HEK293 (cell line): ENCODE results near the gene TSACC.

ENCODE experiments used
- EGR2 ChIP-seq: fragments of 450-650 bp; formaldehyde crosslinking; IDR thresholded peaks from 2 replicates; pipeline ENCODE4 v1.5.1; 2016; ENCODE audit warnings: low read depth, missing biosample characterization, missing genetic modification characterization
- GLIS1 ChIP-seq: fragments of 450-650 bp; formaldehyde crosslinking; IDR thresholded peaks from 2 replicates; pipeline ENCODE4 v1.5.1; 2016; ENCODE audit warnings: missing biosample characterization, missing genetic modification characterization
- KLF16 ChIP-seq: fragments of 450-650 bp; formaldehyde crosslinking; IDR thresholded peaks from 2 replicates; pipeline ENCODE4 v1.5.1; 2017; ENCODE audit warnings: missing biosample characterization, missing genetic modification characterization
- KLF7 ChIP-seq: fragments of 450-650 bp; formaldehyde crosslinking; IDR thresholded peaks from 2 replicates; pipeline ENCODE4 v1.5.1; 2016; ENCODE audit warnings: missing biosample characterization, missing genetic modification characterization, borderline replicate concordance
- SALL2 ChIP-seq: fragments of 450-650 bp; formaldehyde crosslinking; IDR thresholded peaks from 2 replicates; pipeline ENCODE4 v1.5.0; 2017; ENCODE audit warnings: missing biosample characterization, mild to moderate bottlenecking, missing genetic modification characterization, borderline replicate concordance
- SP2 ChIP-seq: fragments of 450-650 bp; formaldehyde crosslinking; IDR thresholded peaks from 2 replicates; pipeline ENCODE4 v1.5.1; 2016; ENCODE audit warnings: missing biosample characterization, missing genetic modification characterization
- SP7 ChIP-seq: fragments of 450-650 bp; formaldehyde crosslinking; IDR thresholded peaks from 2 replicates; pipeline ENCODE4 v1.5.1; 2016; ENCODE audit warnings: missing biosample characterization, missing genetic modification characterization
- ZFP41 ChIP-seq: fragments of 450-650 bp; formaldehyde crosslinking; IDR thresholded peaks from 2 replicates; pipeline ENCODE4 v1.5.1; 2016; ENCODE audit warnings: missing biosample characterization, missing genetic modification characterization, borderline replicate concordance
- ZNF155 ChIP-seq: fragments of 450-650 bp; formaldehyde crosslinking; IDR thresholded peaks from 2 replicates; pipeline ENCODE4 v1.5.1; 2016; ENCODE audit warnings: missing biosample characterization, missing genetic modification characterization
- ZNF169 ChIP-seq: fragments of 450-650 bp; formaldehyde crosslinking; IDR thresholded peaks from 2 replicates; pipeline ENCODE4 v1.5.1; 2016; ENCODE audit warnings: missing biosample characterization, missing genetic modification characterization
- ZNF2 ChIP-seq: fragments of 450-650 bp; formaldehyde crosslinking; IDR thresholded peaks from 2 replicates; pipeline ENCODE4 v1.5.1; 2016; ENCODE audit warnings: missing biosample characterization, missing genetic modification characterization
- ZNF221 ChIP-seq: fragments of 450-650 bp; formaldehyde crosslinking; IDR thresholded peaks from 2 replicates; pipeline ENCODE4 v1.5.1; 2017; ENCODE audit warnings: missing biosample characterization, missing genetic modification characterization, borderline replicate concordance
- ZNF24 ChIP-seq: fragments of 450-650 bp; formaldehyde crosslinking; IDR thresholded peaks from 2 replicates; pipeline ENCODE4 v1.5.1; 2016; ENCODE audit warnings: missing biosample characterization, missing genetic modification characterization
- ZNF335 ChIP-seq: fragments of 450-650 bp; formaldehyde crosslinking; conservative IDR thresholded peaks from 2 replicates; pipeline ENCODE4 v1.5.1; 2016; ENCODE audit warnings: missing biosample characterization, missing genetic modification characterization
- ZNF596 ChIP-seq: fragments of 450-650 bp; IDR thresholded peaks from 2 replicates; pipeline ENCODE4 v1.5.0; 2018; ENCODE audit warnings: missing biosample characterization, mild to moderate bottlenecking, missing genetic modification characterization, moderate library complexity
- ZNF623 ChIP-seq: fragments of 450-650 bp; formaldehyde crosslinking; IDR thresholded peaks from 2 replicates; pipeline ENCODE4 v1.5.1; 2016; ENCODE audit warnings: missing biosample characterization, missing genetic modification characterization
- ZNF747 ChIP-seq: fragments of 450-650 bp; formaldehyde crosslinking; IDR thresholded peaks from 2 replicates; pipeline ENCODE4 v1.5.1; 2016; ENCODE audit warnings: missing biosample characterization, missing genetic modification characterization
- ZNF76 ChIP-seq: fragments of 450-650 bp; formaldehyde crosslinking; IDR thresholded peaks from 2 replicates; pipeline ENCODE4; 2016; ENCODE audit warnings: low read depth, missing biosample characterization, missing genetic modification characterization, borderline replicate concordance
- ZNF837 ChIP-seq: fragments of 450-650 bp; formaldehyde crosslinking; IDR thresholded peaks from 2 replicates; pipeline ENCODE4 v1.5.1; 2016; ENCODE audit warnings: missing biosample characterization, missing genetic modification characterization
- ZXDB ChIP-seq: fragments of 450-650 bp; formaldehyde crosslinking; IDR thresholded peaks from 2 replicates; pipeline ENCODE4 v1.5.1; 2016; ENCODE audit warnings: missing biosample characterization, missing genetic modification characterization
- TF ChIP-seq, protein P1 (sequence below): sonication (generic); formaldehyde crosslinking; IDR thresholded peaks from 2 replicates; pipeline ENCODE4 v1.8.1; 2022; ENCODE audit warnings: mild to moderate bottlenecking, moderate library complexity, missing genetic modification reagents
- TF ChIP-seq, protein P2 (sequence below): fragments of 450-650 bp; IDR thresholded peaks from 2 replicates; pipeline ENCODE4 v1.5.1; 2018; ENCODE audit warnings: missing biosample characterization, missing genetic modification characterization
- TF ChIP-seq, protein P3 (sequence below): fragments of 450-650 bp; formaldehyde crosslinking; IDR thresholded peaks from 2 replicates; pipeline ENCODE4 v1.5.1; 2016; ENCODE audit warnings: missing biosample characterization, missing genetic modification characterization, borderline replicate concordance
- TF ChIP-seq, protein P4 (sequence below): IDR thresholded peaks from 2 replicates; pipeline ENCODE4 v1.6.1; 2011; ENCODE audit warnings: mild to moderate bottlenecking, low read depth, low read length, borderline replicate concordance
- TF ChIP-seq, protein P5 (sequence below): fragments of 450-650 bp; formaldehyde crosslinking; IDR thresholded peaks from 2 replicates; pipeline ENCODE4 v1.5.1; 2016; ENCODE audit warnings: missing biosample characterization, missing genetic modification characterization, low read depth
- TF ChIP-seq, protein P6 (sequence below): fragments of 450-650 bp; formaldehyde crosslinking; IDR thresholded peaks from 2 replicates; pipeline ENCODE4 v1.5.0; 2017; ENCODE audit warnings: missing biosample characterization, missing genetic modification characterization, borderline replicate concordance

Gene TSACC

DNA sequence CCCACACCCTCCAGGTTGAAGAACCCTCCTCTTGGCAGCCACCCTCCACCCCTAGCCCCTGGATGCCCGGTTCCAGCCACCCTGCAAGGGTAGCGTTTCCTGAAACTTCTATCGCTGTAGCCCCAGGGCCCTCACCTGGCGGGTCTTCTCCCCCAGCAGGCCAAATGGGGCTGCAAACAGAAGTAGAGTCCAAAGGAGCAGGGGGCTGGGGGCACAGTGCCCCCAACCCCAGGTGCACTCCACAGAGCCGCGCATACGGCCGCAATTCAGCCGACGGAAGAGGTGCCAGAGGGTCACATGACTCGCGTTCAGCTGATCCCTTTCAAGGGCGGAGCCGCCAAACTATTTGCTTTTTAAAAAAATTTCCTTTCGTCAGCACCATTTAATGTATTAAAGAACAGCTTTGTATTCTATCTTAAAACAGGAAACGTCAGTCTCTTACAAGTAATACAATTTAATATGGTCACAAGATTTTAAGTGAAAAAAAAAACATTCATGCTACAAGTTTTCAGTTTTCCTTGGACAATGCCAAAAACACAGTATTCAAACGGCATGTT, 42.9 kb upstream of the TSACC start, which contains the start of gene GLMP (continued):
- TF ChIP-seq ZNF623 (no peak), ZNF747 (tag by site-specific recombination) (no peak), EGR2 (tag by site-specific recombination) (no peak), ZNF24 (tag by site-specific recombination) (peak; percentile 54; the same call in 1 of the 2 replicates), ZXDB (tag by site-specific recombination) (peak; percentile 73), KLF7 (0 out of 2 replicates have a peak, but pooled peaks have one; percentile 32), ZNF221 (tag by site-specific recombination) (no peak), ZNF837 (tag by site-specific recombination) (no peak), SP2 (no peak), ZNF596 (tag by site-specific recombination) (no peak), ZNF2 (tag by site-specific recombination) (no peak), GLIS1 (tag by site-specific recombination) (no peak), ZNF169 (tag by site-specific recombination) (no peak), SP7 (tag by site-specific recombination) (peak; percentile 27; the same call in 1 of the 2 replicates), SALL2 (tag by site-specific recombination) (no peak), ZNF155 (no peak), ZFP41 (tag by site-specific recombination) (no peak), ZNF335 (tag by site-specific recombination) (peak; percentile 57), ZNF76 (no peak), KLF16 (tag by site-specific recombination) (peak; percentile 35; the same call in 1 of the 2 replicates)
- TF ChIP-seq, protein P1, sequence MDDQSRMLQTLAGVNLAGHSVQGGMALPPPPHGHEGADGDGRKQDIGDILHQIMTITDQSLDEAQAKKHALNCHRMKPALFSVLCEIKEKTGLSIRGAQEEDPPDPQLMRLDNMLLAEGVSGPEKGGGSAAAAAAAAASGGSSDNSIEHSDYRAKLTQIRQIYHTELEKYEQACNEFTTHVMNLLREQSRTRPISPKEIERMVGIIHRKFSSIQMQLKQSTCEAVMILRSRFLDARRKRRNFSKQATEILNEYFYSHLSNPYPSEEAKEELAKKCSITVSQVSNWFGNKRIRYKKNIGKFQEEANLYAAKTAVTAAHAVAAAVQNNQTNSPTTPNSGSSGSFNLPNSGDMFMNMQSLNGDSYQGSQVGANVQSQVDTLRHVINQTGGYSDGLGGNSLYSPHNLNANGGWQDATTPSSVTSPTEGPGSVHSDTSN (CRISPR knock-in tag), result no peak
- TF ChIP-seq, protein P2, sequence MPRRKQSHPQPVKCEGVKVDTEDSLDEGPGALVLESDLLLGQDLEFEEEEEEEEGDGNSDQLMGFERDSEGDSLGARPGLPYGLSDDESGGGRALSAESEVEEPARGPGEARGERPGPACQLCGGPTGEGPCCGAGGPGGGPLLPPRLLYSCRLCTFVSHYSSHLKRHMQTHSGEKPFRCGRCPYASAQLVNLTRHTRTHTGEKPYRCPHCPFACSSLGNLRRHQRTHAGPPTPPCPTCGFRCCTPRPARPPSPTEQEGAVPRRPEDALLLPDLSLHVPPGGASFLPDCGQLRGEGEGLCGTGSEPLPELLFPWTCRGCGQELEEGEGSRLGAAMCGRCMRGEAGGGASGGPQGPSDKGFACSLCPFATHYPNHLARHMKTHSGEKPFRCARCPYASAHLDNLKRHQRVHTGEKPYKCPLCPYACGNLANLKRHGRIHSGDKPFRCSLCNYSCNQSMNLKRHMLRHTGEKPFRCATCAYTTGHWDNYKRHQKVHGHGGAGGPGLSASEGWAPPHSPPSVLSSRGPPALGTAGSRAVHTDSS, result no peak
- TF ChIP-seq, protein P3, sequence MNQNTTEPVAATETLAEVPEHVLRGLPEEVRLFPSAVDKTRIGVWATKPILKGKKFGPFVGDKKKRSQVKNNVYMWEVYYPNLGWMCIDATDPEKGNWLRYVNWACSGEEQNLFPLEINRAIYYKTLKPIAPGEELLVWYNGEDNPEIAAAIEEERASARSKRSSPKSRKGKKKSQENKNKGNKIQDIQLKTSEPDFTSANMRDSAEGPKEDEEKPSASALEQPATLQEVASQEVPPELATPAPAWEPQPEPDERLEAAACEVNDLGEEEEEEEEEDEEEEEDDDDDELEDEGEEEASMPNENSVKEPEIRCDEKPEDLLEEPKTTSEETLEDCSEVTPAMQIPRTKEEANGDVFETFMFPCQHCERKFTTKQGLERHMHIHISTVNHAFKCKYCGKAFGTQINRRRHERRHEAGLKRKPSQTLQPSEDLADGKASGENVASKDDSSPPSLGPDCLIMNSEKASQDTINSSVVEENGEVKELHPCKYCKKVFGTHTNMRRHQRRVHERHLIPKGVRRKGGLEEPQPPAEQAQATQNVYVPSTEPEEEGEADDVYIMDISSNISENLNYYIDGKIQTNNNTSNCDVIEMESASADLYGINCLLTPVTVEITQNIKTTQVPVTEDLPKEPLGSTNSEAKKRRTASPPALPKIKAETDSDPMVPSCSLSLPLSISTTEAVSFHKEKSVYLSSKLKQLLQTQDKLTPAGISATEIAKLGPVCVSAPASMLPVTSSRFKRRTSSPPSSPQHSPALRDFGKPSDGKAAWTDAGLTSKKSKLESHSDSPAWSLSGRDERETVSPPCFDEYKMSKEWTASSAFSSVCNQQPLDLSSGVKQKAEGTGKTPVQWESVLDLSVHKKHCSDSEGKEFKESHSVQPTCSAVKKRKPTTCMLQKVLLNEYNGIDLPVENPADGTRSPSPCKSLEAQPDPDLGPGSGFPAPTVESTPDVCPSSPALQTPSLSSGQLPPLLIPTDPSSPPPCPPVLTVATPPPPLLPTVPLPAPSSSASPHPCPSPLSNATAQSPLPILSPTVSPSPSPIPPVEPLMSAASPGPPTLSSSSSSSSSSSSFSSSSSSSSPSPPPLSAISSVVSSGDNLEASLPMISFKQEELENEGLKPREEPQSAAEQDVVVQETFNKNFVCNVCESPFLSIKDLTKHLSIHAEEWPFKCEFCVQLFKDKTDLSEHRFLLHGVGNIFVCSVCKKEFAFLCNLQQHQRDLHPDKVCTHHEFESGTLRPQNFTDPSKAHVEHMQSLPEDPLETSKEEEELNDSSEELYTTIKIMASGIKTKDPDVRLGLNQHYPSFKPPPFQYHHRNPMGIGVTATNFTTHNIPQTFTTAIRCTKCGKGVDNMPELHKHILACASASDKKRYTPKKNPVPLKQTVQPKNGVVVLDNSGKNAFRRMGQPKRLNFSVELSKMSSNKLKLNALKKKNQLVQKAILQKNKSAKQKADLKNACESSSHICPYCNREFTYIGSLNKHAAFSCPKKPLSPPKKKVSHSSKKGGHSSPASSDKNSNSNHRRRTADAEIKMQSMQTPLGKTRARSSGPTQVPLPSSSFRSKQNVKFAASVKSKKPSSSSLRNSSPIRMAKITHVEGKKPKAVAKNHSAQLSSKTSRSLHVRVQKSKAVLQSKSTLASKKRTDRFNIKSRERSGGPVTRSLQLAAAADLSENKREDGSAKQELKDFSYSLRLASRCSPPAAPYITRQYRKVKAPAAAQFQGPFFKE (tag by site-specific recombination), result no peak
- TF ChIP-seq, protein P4, sequence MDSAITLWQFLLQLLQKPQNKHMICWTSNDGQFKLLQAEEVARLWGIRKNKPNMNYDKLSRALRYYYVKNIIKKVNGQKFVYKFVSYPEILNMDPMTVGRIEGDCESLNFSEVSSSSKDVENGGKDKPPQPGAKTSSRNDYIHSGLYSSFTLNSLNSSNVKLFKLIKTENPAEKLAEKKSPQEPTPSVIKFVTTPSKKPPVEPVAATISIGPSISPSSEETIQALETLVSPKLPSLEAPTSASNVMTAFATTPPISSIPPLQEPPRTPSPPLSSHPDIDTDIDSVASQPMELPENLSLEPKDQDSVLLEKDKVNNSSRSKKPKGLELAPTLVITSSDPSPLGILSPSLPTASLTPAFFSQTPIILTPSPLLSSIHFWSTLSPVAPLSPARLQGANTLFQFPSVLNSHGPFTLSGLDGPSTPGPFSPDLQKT, result no peak
- TF ChIP-seq, protein P5, sequence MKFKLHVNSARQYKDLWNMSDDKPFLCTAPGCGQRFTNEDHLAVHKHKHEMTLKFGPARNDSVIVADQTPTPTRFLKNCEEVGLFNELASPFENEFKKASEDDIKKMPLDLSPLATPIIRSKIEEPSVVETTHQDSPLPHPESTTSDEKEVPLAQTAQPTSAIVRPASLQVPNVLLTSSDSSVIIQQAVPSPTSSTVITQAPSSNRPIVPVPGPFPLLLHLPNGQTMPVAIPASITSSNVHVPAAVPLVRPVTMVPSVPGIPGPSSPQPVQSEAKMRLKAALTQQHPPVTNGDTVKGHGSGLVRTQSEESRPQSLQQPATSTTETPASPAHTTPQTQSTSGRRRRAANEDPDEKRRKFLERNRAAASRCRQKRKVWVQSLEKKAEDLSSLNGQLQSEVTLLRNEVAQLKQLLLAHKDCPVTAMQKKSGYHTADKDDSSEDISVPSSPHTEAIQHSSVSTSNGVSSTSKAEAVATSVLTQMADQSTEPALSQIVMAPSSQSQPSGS, result no peak
- TF ChIP-seq, protein P6, sequence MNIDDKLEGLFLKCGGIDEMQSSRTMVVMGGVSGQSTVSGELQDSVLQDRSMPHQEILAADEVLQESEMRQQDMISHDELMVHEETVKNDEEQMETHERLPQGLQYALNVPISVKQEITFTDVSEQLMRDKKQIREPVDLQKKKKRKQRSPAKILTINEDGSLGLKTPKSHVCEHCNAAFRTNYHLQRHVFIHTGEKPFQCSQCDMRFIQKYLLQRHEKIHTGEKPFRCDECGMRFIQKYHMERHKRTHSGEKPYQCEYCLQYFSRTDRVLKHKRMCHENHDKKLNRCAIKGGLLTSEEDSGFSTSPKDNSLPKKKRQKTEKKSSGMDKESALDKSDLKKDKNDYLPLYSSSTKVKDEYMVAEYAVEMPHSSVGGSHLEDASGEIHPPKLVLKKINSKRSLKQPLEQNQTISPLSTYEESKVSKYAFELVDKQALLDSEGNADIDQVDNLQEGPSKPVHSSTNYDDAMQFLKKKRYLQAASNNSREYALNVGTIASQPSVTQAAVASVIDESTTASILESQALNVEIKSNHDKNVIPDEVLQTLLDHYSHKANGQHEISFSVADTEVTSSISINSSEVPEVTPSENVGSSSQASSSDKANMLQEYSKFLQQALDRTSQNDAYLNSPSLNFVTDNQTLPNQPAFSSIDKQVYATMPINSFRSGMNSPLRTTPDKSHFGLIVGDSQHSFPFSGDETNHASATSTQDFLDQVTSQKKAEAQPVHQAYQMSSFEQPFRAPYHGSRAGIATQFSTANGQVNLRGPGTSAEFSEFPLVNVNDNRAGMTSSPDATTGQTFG, result no peak
